Heart right ventricle (tissue), 16 donors: Measurements from ENCODE around the gene GCK. TPM values are rescaled to one million over a fixed set of nuclear protein-coding genes. Genes with fewer than 3 reads are reported as not detected.

ENCODE experiments used
- ATAC-seq, 8 donors: fragments of 200-7000 bp; cut with Tn5 transposase; one replicate each; pipeline ENCODE4 v1.9.1; 2020; ENCODE audit warnings: mild to moderate bottlenecking in 8 of 8, moderate library complexity in 8 of 8, moderate number of reproducible peaks in 1 of 8
- DNase-seq, 2 donors: peaks; one replicate each; pipeline ENCODE4 v3.0.0-alpha.2; 2020
- H3K27ac ChIP-seq, 10 donors: fragments of 200-600 bp; sonication (generic) in 2 of 10; one replicate each; pipeline versions ENCODE4 v1.5.0 to v1.8.0; 2020 to 2022; ENCODE audit warnings: mild to moderate bottlenecking in 3 of 10
- H3K27me3 ChIP-seq, 7 donors: fragments of 200-600 bp; one replicate each; pipeline ENCODE4 v1.8.0; 2021 to 2022; ENCODE audit warnings: mild to moderate bottlenecking in 2 of 7
- H3K36me3 ChIP-seq, 9 donors: fragments of 200-600 bp; sonication (generic) in 1 of 9; one replicate each; pipeline versions ENCODE4 v1.5.0 to v1.8.0; 2020 to 2022; ENCODE audit warnings: mild to moderate bottlenecking in 2 of 9
- H3K4me1 ChIP-seq, 9 donors: fragments of 200-600 bp; sonication (generic) in 1 of 9; one replicate each; pipeline versions ENCODE4 v1.5.0 to v1.8.0; 2020 to 2022; ENCODE audit warnings: mild to moderate bottlenecking in 4 of 9
- H3K4me3 ChIP-seq, 10 donors: fragments of 200-600 bp; sonication (generic) in 2 of 10; one replicate each; pipeline versions ENCODE4 v1.5.0 to v1.8.0; 2020 to 2022; ENCODE audit warnings: mild to moderate bottlenecking in 7 of 10, moderate library complexity in 2 of 10
- H3K9me3 ChIP-seq, 11 donors: fragments of 200-600 bp in 10 of 11; sonication (generic) in 2 of 11; one replicate each; pipeline versions ENCODE4 v1.5.0 to v1.8.0; 2013 to 2022; ENCODE audit warnings: mild to moderate bottlenecking in 2 of 11, control low read depth in 1 of 11, moderate library complexity in 1 of 11
- CTCF ChIP-seq, 9 donors: fragments of 200-600 bp; sonication (generic) in 2 of 9; IDR thresholded peaks; one replicate each; pipeline versions ENCODE4 v1.5.0 to v1.8.0; 2021 to 2022; ENCODE audit warnings: antibody characterized with exemption in 9 of 9, mild to moderate bottlenecking in 5 of 9, moderate library complexity in 1 of 9
- WGBS, 2 donors: extraction: QIAGEN DNeasy Blood & Tissue Kit; methylation state at CpG; one replicate each; pipeline ENCODE4 v1.1.7; 2013; ENCODE audit warnings: inconsistent platforms in 1 of 2; 5-methylcytosine and 5-hydroxymethylcytosine counted together
- intact Hi-C, 10 donors: fragments of 100-400 bp; cut with DNase I; formaldehyde crosslinking; loops; one replicate each; pipeline versions ENCODE4 v1.11.1 to v1.14.2; 2022
- polyA plus RNA-seq, 2 donors: library from polyadenylated mRNA; stranded (reverse); fragments of 200-250 nt; gene quantifications; one replicate each; pipeline ENCODE4 v1.2.3, GENCODE V29; 2013
- total RNA-seq, 10 donors: library from RNA; stranded (reverse); fragmentation: NEBNext Ultra II Directional in 3 of 10; extraction: Animal tissue kit (Norgen Biotek cat#: 25700) in 3 of 10; gene quantifications; one replicate each; pipeline versions ENCODE4 v1.2.1 to v1.2.4, GENCODE V29; 2021 to 2023
- donor health status: Arrhythmogenic right ventricular cardiomyopathy.
- donor health status: ischemic (EF 13 %, LVEDD 7.1; RV severe dilation, severe dysfunction).
- donor health status: healthy with polysubstance abuse.
- donor health status: DM: no; HTN: yes; CAD: no.
- donor health status: DM: no; HTN: no; CAD: no.
- donor health status: ischemic (EF 25% LVEDD 6.9; RV normal size, moderate dysfunction).
- donor health status: ischemic (EF 25% LVEDD 5.7; RV mildly dilated, moderate dysfunction).
- donor health status: healthy.
- donor health status: DM: yes; HTN: yes; CAD: no.
- donor health status: Ischemic cardiomyopathy.
- donor health status: ischemic (EF 35%, LVEDD 5.7; RV mildly dilated, moderate dysfunction).
- donor health status: nonischemic (EF 11% LVEDD 7.7; RV severe dilation, severe dysfunction).
- donor health status: DM: yes; HTN: yes; CAD: no.
- donor health status: PGD.
- donor health status: ischemic (EF 29% LVEDD 5.4; RV normal size, mild dysfunction).
- donor health status: nonischemic (EF 23%, LVEDD 6.1; RV moderate dilation, normal function).

The GCK gene
- total and polyA plus RNA-seq, 12 donors, result 0.50 to 6.0 (median 1.5) TPM

- Histone ChIP-seq H3K4me3 (no peak overlapping the region), H3K36me3 (no peaks in the 10 kb centered on the region), H3K9me3 (no peaks in the 10 kb centered on the region), H3K27me3 (no peaks in the 10 kb centered on the region), H3K27ac (no peak overlapping the region), H3K4me1 (peaks cover 0 to 10% (median 0%) of the 10 kb centered on the region in 9 donors)
- DNase-seq, result no peak
- ATAC-seq, result no peak
- 74 to 84% methylated on average over 15 of the region's 15 CpGs for WGBS, 2 donors
- intact Hi-C loops, result no loop called here
- no peak for TF ChIP-seq CTCF (IDR thresholded peaks at IDR 0.05)
Observed at GRCh38 chr7:44157116-44158080, 31.8 kb downstream of the GCK start.

- Histone ChIP-seq H3K36me3 (no peaks in the 10 kb centered on the region), H3K27ac (no peak overlapping the region), H3K4me3 (no peak overlapping the region), H3K9me3 (no peaks in the 10 kb centered on the region), H3K4me1 (peaks cover 0 to 10% (median 0%) of the 10 kb centered on the region in 9 donors), H3K27me3 (no peaks in the 10 kb centered on the region)
- no peak for DNase-seq
- no peak for TF ChIP-seq CTCF (IDR thresholded peaks at IDR 0.05)
- 86 to 91% methylated on average over 4 of the region's 4 CpGs for WGBS, 2 donors
- ATAC-seq, result no peak
- intact Hi-C loops, result no loop called here
Observed at GRCh38 chr7:44156453-44157010, 32.7 kb downstream of the GCK start.

GRCh38 chr7:44155191-44156185, 33.8 kb downstream of the GCK start:
- no peak for TF ChIP-seq CTCF (IDR thresholded peaks at IDR 0.05)
- intact Hi-C loops, result no loop called here
- ATAC-seq, result no peak

GRCh38 chr7:44154703-44155102, 34.5 kb downstream of the GCK start:
- DNase-seq, result no peak
- no peak overlapping the region for H3K4me3 ChIP-seq
- no peaks in the 10 kb centered on the region for H3K36me3 ChIP-seq
- no peaks in the 10 kb centered on the region for H3K27me3 ChIP-seq
- WGBS, 2 donors, result 68 to 83% methylated on average over 3 of the region's 3 CpGs
- intact Hi-C loops, result no loop called here
- peaks cover 0 to 7% (median 0%) of the 10 kb centered on the region in 9 donors for H3K4me1 ChIP-seq
- H3K27ac ChIP-seq, result no peak overlapping the region
- no peak for TF ChIP-seq CTCF (IDR thresholded peaks at IDR 0.05)
- no peak for ATAC-seq
- no peaks in the 10 kb centered on the region for H3K9me3 ChIP-seq

More at GRCh38 chr7:44155191-44156185, 33.8 kb downstream of the GCK start:
- DNase-seq, result no peak
- no peak overlapping the region for H3K4me3 ChIP-seq
- no peaks in the 10 kb centered on the region for H3K9me3 ChIP-seq
- WGBS, 2 donors, result 76 to 79% methylated on average over 8 of the region's 8 CpGs
- H3K27me3 ChIP-seq, result no peaks in the 10 kb centered on the region
- H3K27ac ChIP-seq, result no peak overlapping the region
- no peaks in the 10 kb centered on the region for H3K36me3 ChIP-seq
- H3K4me1 ChIP-seq, result peaks cover 0 to 10% (median 0%) of the 10 kb centered on the region in 9 donors
